ENCODE results near the gene FAM20C.
"Not testable (repeated sequence)": the region's sequence is repeated elsewhere in the genome, so short reads cannot be mapped to it uniquely, and the experiment has no call there.

The FAM20C gene

GRCh38 chr7:174716-175115 lies 17.7 kb upstream of the FAM20C start:
- no peak for DNase-seq

GRCh38 chr7:175955-176354 lies 16.4 kb upstream of the FAM20C start:
- DNase-seq, result no peak

GRCh38 chr7:176381-176780 lies 16.0 kb upstream of the FAM20C start:
- no peak for DNase-seq

GRCh38 chr7:176786-177459 lies 15.4 kb upstream of the FAM20C start:
- no peak for DNase-seq

- DNase-seq, result no peak
Measured at GRCh38 chr7:178444-178843, 13.9 kb upstream of the FAM20C start.

- no peak for DNase-seq
Measured at GRCh38 chr7:179209-179681, 13.1 kb upstream of the FAM20C start.

- DNase-seq, result no peak
Measured at GRCh38 chr7:179948-180694, 12.2 kb upstream of the FAM20C start.

GRCh38 chr7:181738-182137 lies 10.6 kb upstream of the FAM20C start:
- no peak for DNase-seq

- not testable (repeated sequence) for DNase-seq
Measured at GRCh38 chr7:182502-182901, 9.9 kb upstream of the FAM20C start.

- no peak for DNase-seq
Measured at GRCh38 chr7:183496-184292, 8.7 kb upstream of the FAM20C start.

- no peak for DNase-seq
Measured at GRCh38 chr7:184294-185264, 7.8 kb upstream of the FAM20C start.

- DNase-seq, result no peak
Measured at GRCh38 chr7:186516-187113, 5.8 kb upstream of the FAM20C start.

GRCh38 chr7:187227-187927 lies 5.0 kb upstream of the FAM20C start:
- no peak for DNase-seq

- DNase-seq, result no peak
Measured at GRCh38 chr7:188174-188573, 4.2 kb upstream of the FAM20C start.

GRCh38 chr7:188727-189500 lies 3.5 kb upstream of the FAM20C start:
- DNase-seq, result no peak

GRCh38 chr7:189719-190118 lies 2.7 kb upstream of the FAM20C start:
- DNase-seq, result no peak

- DNase-seq, result no peak
Measured at GRCh38 chr7:190196-190595, 2.2 kb upstream of the FAM20C start.

- DNase-seq, result no peak
Measured at GRCh38 chr7:191105-191980, 1.0 kb upstream of the FAM20C start.

- no peak for DNase-seq
Measured at GRCh38 chr7:192701-193480, 520 bp downstream of the FAM20C start.

Measured in activated gamma-delta T cell treated with Interleukin-2 at 50 U/mL for 16 hours (primary cell).